ENCODE measurements around the gene FBXO44.

Gene FBXO44

GRCh38 chr1:11691928-11692711 lies 37.4 kb downstream of the FBXO44 start:
- DNase-seq, result no peak

- no peak for DNase-seq
Observed at GRCh38 chr1:11693024-11693590, 38.4 kb downstream of the FBXO44 start.

- no peak for DNase-seq
Observed at GRCh38 chr1:11693917-11694316, 39.2 kb downstream of the FBXO44 start.

DNA sequence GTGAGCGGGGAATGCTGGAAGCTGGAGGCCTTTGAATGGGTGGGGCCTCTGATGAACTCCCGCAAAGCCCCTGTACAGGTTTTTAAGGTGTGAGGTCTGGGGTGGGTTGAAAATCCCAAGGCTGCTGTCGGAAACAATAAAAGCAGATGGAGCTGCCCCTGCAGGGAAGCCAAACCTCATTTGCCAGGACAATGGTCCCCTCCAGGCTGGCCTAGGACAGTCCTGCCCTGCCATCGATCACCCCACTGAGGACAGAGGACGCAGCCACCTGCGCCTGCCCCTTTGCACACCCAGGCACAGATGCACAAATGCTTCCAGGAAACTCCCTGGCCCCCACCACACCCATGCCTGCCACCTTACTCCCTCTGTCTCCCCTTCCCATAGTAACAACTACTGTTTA lies 41.2 kb downstream of the FBXO44 start:
- DNase-seq, result no peak

DNA sequence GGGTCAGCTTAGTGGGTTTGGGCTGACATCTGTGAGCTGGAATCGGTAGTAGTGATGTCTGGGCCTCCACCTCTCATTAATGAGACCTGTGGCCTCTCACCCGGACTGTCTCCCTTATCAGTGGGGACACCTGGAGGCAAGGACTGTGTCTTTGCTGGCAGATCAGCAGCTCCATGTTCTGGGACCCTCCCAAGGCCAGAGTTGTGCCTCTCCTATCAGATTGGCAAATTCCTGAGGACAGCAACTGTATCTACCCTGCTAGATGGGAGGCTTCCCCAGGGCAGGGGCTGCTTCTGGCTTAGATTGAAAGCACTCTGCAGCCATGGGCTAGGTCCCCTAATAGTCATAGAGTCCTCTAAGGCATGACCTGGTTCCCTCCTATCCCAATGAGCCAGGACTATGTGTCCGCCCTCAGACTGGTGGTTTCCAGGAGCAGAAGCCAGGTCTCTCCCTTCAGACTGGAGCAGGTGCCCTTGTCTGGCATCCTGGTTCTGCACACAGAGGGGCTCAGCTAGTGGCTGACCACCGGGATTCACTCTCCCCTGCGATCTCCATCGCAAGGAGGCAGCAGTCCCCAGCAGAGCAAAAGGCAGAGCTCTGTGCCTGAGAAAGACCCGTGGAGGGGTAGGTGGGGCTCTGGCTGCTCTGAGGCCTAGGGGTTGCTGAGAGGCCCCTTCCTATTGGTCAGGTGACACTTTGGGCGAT lies 42.7 kb downstream of the FBXO44 start:
- no peak for DNase-seq

- no peak for DNase-seq
Observed at GRCh38 chr1:11697893-11698210, 43.2 kb downstream of the FBXO44 start.

- no peak for DNase-seq
Observed at GRCh38 chr1:11700601-11701467, 46.2 kb downstream of the FBXO44 start.

GRCh38 chr1:11701551-11701961 lies 46.9 kb downstream of the FBXO44 start:
- DNase-seq, result no peak

GRCh38 chr1:11701981-11702803 lies 47.5 kb downstream of the FBXO44 start:
- DNase-seq, result no peak

GRCh38 chr1:11703357-11704193 lies 48.9 kb downstream of the FBXO44 start:
- no peak for DNase-seq

- DNase-seq, result no peak
Observed at GRCh38 chr1:11704194-11704529, 49.5 kb downstream of the FBXO44 start.

DNA sequence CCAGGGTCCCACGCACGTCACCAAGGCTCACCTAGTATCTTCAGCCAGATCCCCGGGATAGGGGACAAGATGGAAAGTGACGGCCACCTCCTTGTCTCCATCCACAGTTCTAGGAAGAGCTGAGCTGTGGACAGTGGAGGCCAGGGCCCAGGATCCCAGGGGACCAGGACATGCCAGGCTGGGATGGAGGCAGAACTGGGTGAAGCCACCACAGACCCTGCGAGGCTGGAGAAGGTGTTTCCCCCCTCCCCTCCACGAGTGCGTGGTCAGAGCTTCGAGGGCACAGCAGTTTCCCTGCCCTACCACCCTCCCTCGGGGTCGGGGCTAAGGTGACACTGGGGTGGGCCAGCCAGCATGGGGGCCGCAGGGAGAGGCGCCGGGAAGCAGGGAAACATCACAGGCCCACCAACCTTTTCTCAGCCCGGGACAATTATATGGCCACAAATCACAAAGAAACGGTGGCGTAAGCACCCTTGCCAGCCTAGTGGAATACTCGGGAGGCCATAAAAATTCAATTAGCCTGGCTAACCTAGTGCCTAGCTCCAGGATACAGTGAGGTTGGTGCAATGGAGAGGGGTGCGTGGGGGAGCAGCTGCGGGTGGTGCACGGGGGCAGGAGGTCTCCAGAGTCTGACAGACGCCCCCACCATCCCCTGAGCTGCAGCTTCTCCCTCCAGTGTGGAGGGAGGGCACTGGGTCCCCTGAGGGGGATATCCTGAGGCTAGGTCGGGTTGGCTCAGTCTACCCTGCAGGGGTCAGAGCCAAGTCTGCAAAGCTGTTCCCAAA lies 50.2 kb downstream of the FBXO44 start:
- no peak for DNase-seq

- DNase-seq, result no peak
Observed at GRCh38 chr1:11705596-11705995, 50.9 kb downstream of the FBXO44 start.

DNA sequence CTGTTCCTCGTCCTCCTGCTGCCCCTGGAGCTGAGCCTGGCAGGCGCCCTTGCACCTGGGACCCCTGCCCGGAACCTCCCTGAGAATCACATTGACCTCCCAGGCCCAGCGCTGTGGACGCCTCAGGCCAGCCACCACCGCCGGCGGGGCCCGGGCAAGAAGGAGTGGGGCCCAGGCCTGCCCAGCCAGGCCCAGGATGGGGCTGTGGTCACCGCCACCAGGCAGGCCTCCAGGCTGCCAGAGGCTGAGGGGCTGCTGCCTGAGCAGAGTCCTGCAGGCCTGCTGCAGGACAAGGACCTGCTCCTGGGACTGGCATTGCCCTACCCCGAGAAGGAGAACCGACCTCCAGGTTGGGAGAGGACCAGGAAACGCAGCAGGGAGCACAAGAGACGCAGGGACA lies 51.6 kb downstream of the FBXO44 start:
- no peak for DNase-seq

- peak; percentile 97 for DNase-seq
Observed at GRCh38 chr1:11707621-11708276, 53.1 kb downstream of the FBXO44 start.

DNA sequence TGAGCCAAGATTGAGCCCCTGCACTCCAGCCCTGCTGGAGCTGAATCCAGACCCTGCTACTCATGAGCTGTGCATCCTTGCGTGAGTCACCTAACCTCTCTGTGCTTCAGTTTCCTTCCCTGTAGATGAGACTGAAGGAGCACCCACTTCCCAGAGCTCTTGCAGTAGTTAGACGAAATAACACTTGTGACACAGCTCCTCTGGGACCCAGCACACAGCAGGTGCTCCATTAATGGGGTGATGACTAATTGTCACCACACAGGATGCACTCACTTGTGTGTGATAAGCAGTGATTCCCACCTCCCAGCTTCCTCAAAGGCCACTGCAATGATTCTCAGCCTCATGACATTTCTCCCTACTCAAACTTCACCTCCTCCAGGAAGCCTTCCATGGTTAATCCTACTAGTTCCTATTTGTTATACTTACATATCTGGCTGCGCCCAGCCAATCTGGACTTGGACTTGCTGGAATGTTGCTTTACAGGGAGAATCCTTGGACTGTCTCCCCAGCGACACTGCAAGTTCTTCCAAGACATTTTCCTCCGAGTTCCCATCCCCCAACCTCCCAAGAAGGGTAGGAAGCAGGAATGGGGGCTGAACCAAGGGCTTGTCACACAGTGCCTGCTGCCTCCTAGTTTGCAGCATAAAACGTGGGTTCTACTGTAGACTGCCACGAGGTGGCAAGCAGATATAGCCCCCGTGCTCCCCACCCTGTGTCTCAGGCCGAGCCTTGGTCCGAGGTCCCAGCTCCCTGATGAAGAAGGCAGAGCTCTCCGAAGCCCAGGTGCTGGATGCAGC lies 54.1 kb downstream of the FBXO44 start:
- DNase-seq, result no peak

DNA sequence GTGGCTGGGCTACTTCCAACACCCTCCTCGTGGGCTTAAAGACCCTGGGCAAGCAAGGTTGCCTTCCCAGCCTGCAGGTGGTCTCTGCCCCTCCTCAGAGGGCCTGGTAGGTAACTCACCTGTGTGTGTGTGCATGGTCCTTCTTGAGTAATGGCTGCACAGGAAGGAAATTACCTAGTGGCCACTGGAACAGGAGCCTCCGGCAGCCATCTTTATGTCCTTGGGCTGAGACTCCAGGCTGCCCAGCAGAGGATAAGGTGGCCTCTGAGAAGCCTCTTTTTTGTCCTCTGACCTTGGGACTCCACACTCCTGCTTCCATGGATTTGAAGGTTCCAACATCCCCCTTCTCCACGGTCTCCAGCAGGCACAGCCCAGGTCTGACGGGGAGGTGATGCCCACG lies 56.8 kb downstream of the FBXO44 start:
- DNase-seq, result no peak

DNA sequence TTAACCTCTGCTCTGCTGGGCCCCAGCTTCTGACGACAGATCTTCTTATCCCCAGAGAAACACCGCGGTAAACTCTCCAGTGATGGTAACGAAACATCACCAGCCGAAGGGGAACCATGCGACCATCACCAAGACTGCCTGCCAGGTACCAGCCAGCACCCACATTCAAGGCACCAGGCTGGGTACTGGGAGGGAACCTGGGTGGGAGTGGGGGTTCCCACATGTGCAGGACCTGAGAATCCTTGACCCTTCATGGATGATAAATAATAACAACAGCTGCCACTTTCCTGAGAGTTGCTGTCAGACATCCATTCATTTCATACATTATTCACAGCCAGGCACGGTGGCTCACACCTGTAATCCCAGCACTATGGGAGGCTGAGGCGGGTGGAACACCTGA lies 57.6 kb downstream of the FBXO44 start:
- no peak for DNase-seq
